Activated CD8-positive, alpha-beta memory T cell treated with anti-CD3 and anti-CD28 coated beads, Interleukin-2, amount 10 ng/mL, durations not matched to agents 7 days and 5 days (primary cell): ENCODE results near the gene EFCAB8. TPM values are rescaled to one million over a fixed set of nuclear protein-coding genes. Genes with fewer than 3 reads are reported as not detected.
"Not testable (repeated sequence)": the region's sequence is repeated elsewhere in the genome, so short reads cannot be mapped to it uniquely, and the experiment has no call there.

Experiments used
- ATAC-seq: fragments of 150-1000 bp; cut with Tn5 transposase; one replicate; pipeline ENCODE4 v1.10.0; 2021; ENCODE audit warnings: moderate library complexity
- CTCF ChIA-PET: fragments of 350-600 bp; sonication (Branson Sonifier 250); formaldehyde crosslinking; loops from one replicate; lab custom pipeline; 2021; ENCODE audit warnings: antibody characterized with exemption; lab: Charles Lee
- DNase-seq: peaks from one replicate; pipeline ENCODE4 v3.0.0-alpha.2; 2020
- H3K27ac Mint-ChIP-seq: one replicate; pipeline ENCODE4 v1.8.0; 2021; ENCODE audit warnings: mild to moderate bottlenecking, mixed read lengths
- H3K27me3 Mint-ChIP-seq: one replicate; pipeline ENCODE4 v1.8.0; 2021; ENCODE audit warnings: mixed read lengths
- H3K36me3 Mint-ChIP-seq: one replicate; pipeline ENCODE4 v1.8.0; 2021; ENCODE audit warnings: mild to moderate bottlenecking, mixed read lengths
- H3K4me1 Mint-ChIP-seq: one replicate; pipeline ENCODE4 v1.8.0; 2021; ENCODE audit warnings: mixed read lengths
- H3K4me3 Mint-ChIP-seq: one replicate; pipeline ENCODE4 v1.8.0; 2021; ENCODE audit warnings: mild to moderate bottlenecking, moderate library complexity, mixed read lengths
- H3K9me3 Mint-ChIP-seq: one replicate; pipeline ENCODE4 v1.8.0; 2022; ENCODE audit warnings: low read depth, mixed read lengths
- total RNA-seq, 2 experiments: library from RNA; stranded (reverse); gene quantifications; one replicate each; pipeline ENCODE4 v1.2.3, GENCODE V29; 2021

EFCAB8 gene
- total RNA-seq, 2 experiments from 2014 or later = 0.30 to 1.1 TPM

DNA sequence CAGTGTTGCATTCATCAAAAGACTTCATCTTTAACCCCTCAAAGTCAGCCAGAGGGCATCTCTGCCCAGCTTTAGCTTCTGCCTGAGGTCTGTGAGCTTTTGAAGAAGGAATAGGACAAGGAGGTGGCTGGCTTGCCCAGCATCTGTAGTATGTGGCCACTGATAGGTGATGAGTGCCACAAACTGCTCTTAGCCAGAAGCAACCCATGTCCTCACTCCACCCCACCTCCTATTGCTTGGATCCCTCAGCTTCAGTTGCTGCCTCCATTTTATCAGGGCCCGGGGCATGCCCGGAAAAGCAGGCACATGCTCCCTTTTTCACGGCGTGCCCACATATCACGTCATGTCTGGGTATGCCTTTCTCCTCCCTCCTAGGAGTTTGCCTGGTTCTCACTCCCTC lies 11.9 kb upstream of the EFCAB8 start:
- Mint-ChIP-seq H3K27me3 (no peaks in the 10 kb centered on the region), H3K4me3 (no peak overlapping the region), H3K27ac (no peak overlapping the region), H3K9me3 (no peaks in the 10 kb centered on the region), H3K4me1 (peaks cover 3% of the 10 kb centered on the region), H3K36me3 (peaks cover 63% of the 10 kb centered on the region)
- no peak for DNase-seq
- CTCF ChIA-PET = no interaction called here
- no peak for ATAC-seq

DNA sequence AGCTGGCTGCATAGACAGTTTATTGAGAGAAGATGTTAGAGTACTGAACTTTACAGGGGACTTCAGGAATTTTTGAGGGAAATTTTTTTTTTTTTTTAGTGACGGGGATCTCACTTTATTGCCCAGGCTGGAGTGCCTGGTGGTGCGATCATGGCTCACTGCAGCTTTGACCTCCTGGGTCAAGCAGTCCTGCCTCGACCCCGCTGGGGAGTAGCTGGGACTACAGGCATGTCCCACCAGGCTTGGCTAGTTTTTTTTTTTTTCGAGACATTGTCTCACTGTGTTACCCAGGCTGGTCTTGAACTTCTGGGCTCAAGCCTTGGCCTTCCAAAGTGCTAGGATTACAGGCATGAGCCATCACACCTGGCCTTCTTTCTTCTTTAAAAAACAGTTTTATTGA lies 10.8 kb upstream of the EFCAB8 start:
- CTCF ChIA-PET = interaction anchor here (0.7 to 1.0 kb wide), 2 partner anchors 9 to 58 kb away, joined by 3 to 4 read pairs; no protein-coding TSS in a partner anchor
- no peaks in the 10 kb centered on the region for H3K9me3 Mint-ChIP-seq
- DNase-seq (no peak), ATAC-seq (no peak)
- H3K36me3 Mint-ChIP-seq = peaks cover 58% of the 10 kb centered on the region
- no peak overlapping the region for H3K4me3 Mint-ChIP-seq
- no peak overlapping the region for H3K27ac Mint-ChIP-seq
- no peaks in the 10 kb centered on the region for H3K27me3 Mint-ChIP-seq
- peaks cover 3% of the 10 kb centered on the region for H3K4me1 Mint-ChIP-seq

- CTCF ChIA-PET = no interaction called here
- Mint-ChIP-seq H3K27ac (no peak overlapping the region), H3K4me1 (peaks cover 3% of the 10 kb centered on the region), H3K27me3 (no peaks in the 10 kb centered on the region), H3K4me3 (no peak overlapping the region), H3K36me3 (peaks cover 59% of the 10 kb centered on the region), H3K9me3 (no peaks in the 10 kb centered on the region)
- DNase-seq = no peak
- ATAC-seq = no peak
These were observed 9.9 kb upstream of the EFCAB8 start for GRCh38 chr20:32848846-32849245.

- no peaks in the 10 kb centered on the region for H3K9me3 Mint-ChIP-seq
- ATAC-seq (no peak), DNase-seq (no peak)
- H3K27ac Mint-ChIP-seq = no peak overlapping the region
- no peak overlapping the region for H3K4me3 Mint-ChIP-seq
- H3K36me3 Mint-ChIP-seq = peaks cover 57% of the 10 kb centered on the region
- peaks cover 2% of the 10 kb centered on the region for H3K4me1 Mint-ChIP-seq
- CTCF ChIA-PET = no interaction called here
- H3K27me3 Mint-ChIP-seq = no peaks in the 10 kb centered on the region
These were observed 9.1 kb upstream of the EFCAB8 start for GRCh38 chr20:32849577-32849976.

DNA sequence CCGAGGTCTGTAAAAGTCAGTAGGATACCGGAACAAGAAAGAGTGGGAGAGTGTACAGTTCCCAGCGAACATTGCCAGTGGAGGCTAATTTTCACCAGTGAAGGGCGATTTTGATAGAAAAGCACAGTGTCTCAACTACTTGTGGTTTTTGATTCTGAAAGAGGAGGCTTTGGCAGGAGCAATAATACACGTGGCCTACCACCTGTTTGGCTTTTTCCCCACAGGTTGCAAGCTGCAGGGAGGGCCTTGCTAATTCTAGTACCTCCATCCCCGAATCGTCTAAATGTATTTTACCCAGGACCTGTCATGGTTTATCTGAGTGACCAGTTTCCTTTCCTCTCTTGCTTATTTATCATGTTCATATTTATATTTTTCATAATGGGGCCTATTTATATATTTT lies 3.3 kb upstream of the EFCAB8 start:
- peaks cover 30% of the 10 kb centered on the region for H3K36me3 Mint-ChIP-seq
- CTCF ChIA-PET = interaction anchor here (0.7 kb wide), 1 partner anchor 739 kb away, joined by 3 read pairs; no protein-coding TSS in a partner anchor
- DNase-seq (no peak), ATAC-seq (no peak)
- H3K4me1 Mint-ChIP-seq = peaks cover 20% of the 10 kb centered on the region
- no peak overlapping the region for H3K4me3 Mint-ChIP-seq
- no peaks in the 10 kb centered on the region for H3K27me3 Mint-ChIP-seq
- peak overlapping the region; percentile 27 for H3K27ac Mint-ChIP-seq
- H3K9me3 Mint-ChIP-seq = no peaks in the 10 kb centered on the region

- H3K36me3 Mint-ChIP-seq = peaks cover 18% of the 10 kb centered on the region
- H3K9me3 Mint-ChIP-seq = no peaks in the 10 kb centered on the region
- CTCF ChIA-PET = no interaction called here
- H3K4me1 Mint-ChIP-seq = peaks cover 20% of the 10 kb centered on the region
- H3K4me3 Mint-ChIP-seq = no peak overlapping the region
- H3K27me3 Mint-ChIP-seq = no peaks in the 10 kb centered on the region
- H3K27ac Mint-ChIP-seq = no peak overlapping the region
- DNase-seq (no peak), ATAC-seq (no peak)
These were observed 534 bp upstream of the EFCAB8 start for GRCh38 chr20:32858189-32858588.

GRCh38 chr20:32861446-32861845 lies 2.7 kb downstream of the EFCAB8 start:
- Mint-ChIP-seq H3K4me1 (peaks cover 10% of the 10 kb centered on the region), H3K36me3 (peaks cover 9% of the 10 kb centered on the region), H3K9me3 (no peaks in the 10 kb centered on the region), H3K27me3 (no peaks in the 10 kb centered on the region), H3K27ac (no peak overlapping the region), H3K4me3 (no peak overlapping the region)
- ATAC-seq = no peak
- CTCF ChIA-PET = no interaction called here
- DNase-seq = no peak

DNA sequence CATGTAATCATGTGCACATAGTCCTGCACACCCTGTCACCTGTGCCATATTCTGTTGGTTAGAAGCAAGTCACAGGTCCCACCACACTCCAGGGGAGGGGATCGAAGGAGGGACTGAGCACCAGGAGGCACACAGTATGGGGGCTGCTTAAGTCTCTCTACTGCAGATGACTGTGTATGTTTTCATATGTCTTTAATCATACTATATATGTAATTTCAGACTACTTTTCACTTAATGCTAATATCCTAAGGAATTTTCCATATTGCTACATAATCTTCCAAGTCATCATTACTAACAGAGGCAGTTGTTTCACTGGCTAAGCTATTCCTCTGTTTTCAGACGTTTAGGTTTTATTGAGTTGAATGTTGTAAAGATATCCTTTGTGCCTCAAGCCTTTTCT lies 10.8 kb downstream of the EFCAB8 start:
- ATAC-seq (no peak), DNase-seq (no peak)
- H3K27ac Mint-ChIP-seq = no peak overlapping the region
- no peaks in the 10 kb centered on the region for H3K27me3 Mint-ChIP-seq
- H3K36me3 Mint-ChIP-seq = no peaks in the 10 kb centered on the region
- H3K4me1 Mint-ChIP-seq = peaks cover 1% of the 10 kb centered on the region
- H3K9me3 Mint-ChIP-seq = no peaks in the 10 kb centered on the region
- H3K4me3 Mint-ChIP-seq = no peak overlapping the region
- CTCF ChIA-PET = interaction anchor here (1.4 kb wide), 1 partner anchor 26 kb away, joined by 3 read pairs; no protein-coding TSS in a partner anchor

- ATAC-seq, CTCF ChIA-PET, H3K9me3 Mint-ChIP-seq, H3K4me1 Mint-ChIP-seq, H3K27me3 Mint-ChIP-seq, H3K36me3 Mint-ChIP-seq, H3K27ac Mint-ChIP-seq, H3K4me3 Mint-ChIP-seq, DNase-seq: not testable (repeated sequence)
These were observed 11.8 kb downstream of the EFCAB8 start for GRCh38 chr20:32870526-32870925.

GRCh38 chr20:32870985-32871384 lies 12.3 kb downstream of the EFCAB8 start:
- no peaks in the 10 kb centered on the region for H3K27me3 Mint-ChIP-seq
- no peaks in the 10 kb centered on the region for H3K9me3 Mint-ChIP-seq
- no peaks in the 10 kb centered on the region for H3K36me3 Mint-ChIP-seq
- no peak overlapping the region for H3K4me3 Mint-ChIP-seq
- H3K27ac Mint-ChIP-seq = no peak overlapping the region
- H3K4me1 Mint-ChIP-seq = no peaks in the 10 kb centered on the region
- CTCF ChIA-PET = no interaction called here
- no peak for ATAC-seq
- no peak for DNase-seq

DNA sequence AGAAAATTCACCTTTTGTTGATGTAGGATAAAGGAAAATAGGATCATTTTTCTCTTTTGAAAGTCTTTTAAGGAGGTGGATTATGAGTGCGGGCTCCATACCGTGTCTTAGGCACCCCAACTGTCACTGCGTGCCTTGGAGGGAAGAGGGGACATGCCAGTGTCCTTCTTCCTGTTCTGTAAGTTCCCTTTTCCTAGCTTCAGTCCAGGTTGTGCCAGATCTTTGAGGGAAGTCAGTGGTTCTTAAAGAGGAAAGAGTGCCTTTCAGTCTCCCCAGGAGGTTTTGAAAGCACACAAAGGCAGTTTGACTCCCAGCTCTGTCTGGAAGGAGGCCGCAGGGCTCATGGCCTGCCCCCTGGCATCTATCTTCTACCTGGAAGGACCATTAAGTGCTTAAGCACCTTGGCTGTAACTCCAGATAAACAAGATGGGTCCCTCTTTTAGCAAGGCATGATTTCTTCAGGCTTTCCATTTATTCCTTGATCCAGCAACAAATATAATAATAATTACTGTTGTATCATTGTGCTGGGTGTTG lies 13.0 kb downstream of the EFCAB8 start:
- ATAC-seq = no peak
- CTCF ChIA-PET = no interaction called here
- no peak overlapping the region for H3K27ac Mint-ChIP-seq

DNA sequence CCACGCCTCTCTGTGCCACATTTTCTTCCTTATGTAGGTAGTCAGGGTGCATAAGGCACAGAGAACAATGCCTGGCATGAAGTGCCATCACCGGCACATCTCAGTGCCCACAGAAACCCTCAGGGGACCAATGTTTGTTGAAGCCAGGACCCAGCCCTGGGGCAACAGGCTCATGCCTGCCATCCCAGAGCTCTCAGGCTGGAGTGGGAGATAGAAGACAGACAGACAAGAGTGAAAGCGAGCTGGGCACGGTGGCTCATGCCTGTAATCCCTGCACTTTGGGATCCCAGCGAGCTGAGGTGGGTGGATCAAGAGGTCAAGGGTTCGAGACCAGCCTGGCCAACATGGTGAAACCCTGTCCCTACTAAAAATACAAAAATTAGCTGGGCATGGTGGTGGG lies 13.5 kb downstream of the EFCAB8 start:
- no peaks in the 10 kb centered on the region for H3K27me3 Mint-ChIP-seq
- no peaks in the 10 kb centered on the region for H3K9me3 Mint-ChIP-seq
- H3K4me1 Mint-ChIP-seq = no peaks in the 10 kb centered on the region
- no peak for DNase-seq
- H3K4me3 Mint-ChIP-seq = no peak overlapping the region
- H3K36me3 Mint-ChIP-seq = no peaks in the 10 kb centered on the region
- no peak for ATAC-seq
- CTCF ChIA-PET = no interaction called here
- no peak overlapping the region for H3K27ac Mint-ChIP-seq

More for the DNA sequence above, 13.0 kb downstream of the EFCAB8 start:
- Mint-ChIP-seq H3K27me3 (no peaks in the 10 kb centered on the region), H3K36me3 (no peaks in the 10 kb centered on the region), H3K9me3 (no peaks in the 10 kb centered on the region), H3K4me3 (no peak overlapping the region), H3K4me1 (no peaks in the 10 kb centered on the region)
- no peak for DNase-seq

- H3K4me1 Mint-ChIP-seq = no peaks in the 10 kb centered on the region
- H3K36me3 Mint-ChIP-seq = no peaks in the 10 kb centered on the region
- CTCF ChIA-PET = no interaction called here
- no peaks in the 10 kb centered on the region for H3K9me3 Mint-ChIP-seq
- DNase-seq = no peak
- H3K27me3 Mint-ChIP-seq = no peaks in the 10 kb centered on the region
- no peak overlapping the region for H3K4me3 Mint-ChIP-seq
- no peak overlapping the region for H3K27ac Mint-ChIP-seq
- no peak for ATAC-seq
These were observed 16.9 kb downstream of the EFCAB8 start for GRCh38 chr20:32875673-32876072.

GRCh38 chr20:32877507-32877906 lies 18.8 kb downstream of the EFCAB8 start:
- CTCF ChIA-PET = interaction anchor here (0.6 to 1.1 kb wide), 3 partner anchors 10 to 99 kb away, joined by 3 read pairs; no protein-coding TSS in a partner anchor
- H3K4me1 Mint-ChIP-seq = no peaks in the 10 kb centered on the region
- H3K4me3 Mint-ChIP-seq = no peak overlapping the region
- H3K36me3 Mint-ChIP-seq = no peaks in the 10 kb centered on the region
- no peak for DNase-seq
- H3K9me3 Mint-ChIP-seq = no peaks in the 10 kb centered on the region
- no peak for ATAC-seq
- no peak overlapping the region for H3K27ac Mint-ChIP-seq
- H3K27me3 Mint-ChIP-seq = no peaks in the 10 kb centered on the region
